ENCODE results near the gene OSBPL3. TPM values are rescaled to one million over a fixed set of nuclear protein-coding genes. Genes with fewer than 3 reads are reported as not detected.

The OSBPL3 gene
- total RNA-seq, 1 donor from 2014 or later = 76.2 TPM

GRCh38 chr7:24821045-24821753 lies 158.8 kb downstream of the OSBPL3 start:
- H3K27me3 Mint-ChIP-seq (ENCODE audit: low read depth) = no peaks in the 10 kb centered on the region
- H3K9me3 Mint-ChIP-seq = no peaks in the 10 kb centered on the region
- H3K4me1 Mint-ChIP-seq (ENCODE audit: low read depth) = peaks cover 54% of the 10 kb centered on the region
- DNase-seq (ENCODE audit: low spot score) = peak; percentile 81
- intact Hi-C loops (cut with micrococcal nuclease) = loop anchor here (1.0 kb wide), 8 partner anchors 45 to 272 kb away; partner anchors contain the start of gene OSBPL3
- peak overlapping the region; percentile 97 for H3K27ac Mint-ChIP-seq
- peak overlapping the region; percentile 47 for H3K4me3 Mint-ChIP-seq (ENCODE audit: low read depth)
- peaks cover 72% of the 10 kb centered on the region for H3K36me3 Mint-ChIP-seq (ENCODE audit: low read depth)

GRCh38 chr7:24820730-24821044 lies 159.3 kb downstream of the OSBPL3 start:
- H3K27ac Mint-ChIP-seq = peak overlapping the region; percentile 97
- peaks cover 69% of the 10 kb centered on the region for H3K36me3 Mint-ChIP-seq (ENCODE audit: low read depth)
- H3K9me3 Mint-ChIP-seq = no peaks in the 10 kb centered on the region
- intact Hi-C loops (cut with micrococcal nuclease) = loop anchor here (1.0 kb wide), 9 partner anchors 46 to 273 kb away; partner anchors contain the start of gene OSBPL3
- peak overlapping the region; percentile 47 for H3K4me3 Mint-ChIP-seq (ENCODE audit: low read depth)
- peaks cover 49% of the 10 kb centered on the region for H3K4me1 Mint-ChIP-seq (ENCODE audit: low read depth)
- H3K27me3 Mint-ChIP-seq (ENCODE audit: low read depth) = no peaks in the 10 kb centered on the region
- no peak for DNase-seq (ENCODE audit: low spot score)

- Mint-ChIP-seq H3K27me3 (ENCODE audit: low read depth) (no peaks in the 10 kb centered on the region), H3K27ac (peak overlapping the region; percentile 97), H3K9me3 (no peaks in the 10 kb centered on the region), H3K4me1 (ENCODE audit: low read depth) (peaks cover 43% of the 10 kb centered on the region), H3K36me3 (ENCODE audit: low read depth) (peaks cover 69% of the 10 kb centered on the region), H3K4me3 (ENCODE audit: low read depth) (peak overlapping the region; percentile 69)
- DNase-seq (ENCODE audit: low spot score) = peak; percentile 71
- intact Hi-C loops (cut with micrococcal nuclease) = loop anchor here (1.0 kb wide), 1 partner anchor 250 kb away; no protein-coding TSS in a partner anchor
Measured at GRCh38 chr7:24819916-24820689, 159.9 kb downstream of the OSBPL3 start.

DNA sequence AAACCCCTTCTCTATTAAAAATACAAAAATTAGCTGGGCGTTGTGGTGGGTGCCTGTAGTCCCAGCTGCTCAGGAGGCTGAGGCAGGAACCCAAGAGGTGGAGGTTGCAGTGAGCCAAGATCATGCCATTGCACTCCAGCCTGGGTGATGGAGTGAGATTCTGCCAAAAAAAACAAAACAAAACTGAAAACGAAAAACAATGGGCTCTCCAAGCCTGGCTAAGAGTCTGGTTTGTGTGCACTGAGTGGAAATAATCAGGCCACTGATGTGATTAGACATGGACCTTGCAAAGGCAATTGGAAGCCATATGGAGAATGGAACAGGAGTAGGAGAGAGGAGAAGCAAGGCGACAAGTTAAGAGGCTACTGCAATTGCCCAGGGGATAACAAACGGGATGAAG lies 162.6 kb downstream of the OSBPL3 start:
- no peak overlapping the region for H3K4me3 Mint-ChIP-seq (ENCODE audit: low read depth)
- H3K36me3 Mint-ChIP-seq (ENCODE audit: low read depth) = peaks cover 66% of the 10 kb centered on the region
- H3K27ac Mint-ChIP-seq = no peak overlapping the region

DNA sequence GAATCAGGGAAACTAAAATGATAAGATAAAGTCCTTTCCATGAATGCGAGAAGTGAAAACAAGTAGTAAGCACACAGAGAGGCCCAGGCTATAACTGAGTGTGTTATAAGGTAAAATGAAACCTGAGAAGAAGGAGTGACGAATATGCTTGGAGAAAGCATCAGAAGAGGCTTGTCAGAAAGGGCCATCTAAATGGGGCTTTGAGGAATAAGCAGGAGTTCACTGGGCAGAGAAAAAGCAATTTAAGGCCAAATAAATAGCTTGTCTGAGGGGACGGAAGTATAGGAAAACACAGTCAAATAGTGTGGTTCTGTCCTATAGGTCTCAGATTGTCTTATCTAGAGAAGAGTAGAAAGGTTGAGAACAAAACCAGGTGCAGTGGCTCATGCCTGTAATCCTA lies 163.1 kb downstream of the OSBPL3 start:
- no peak for DNase-seq (ENCODE audit: low spot score)
- Mint-ChIP-seq H3K36me3 (ENCODE audit: low read depth) (peaks cover 69% of the 10 kb centered on the region), H3K4me1 (ENCODE audit: low read depth) (peaks cover 23% of the 10 kb centered on the region), H3K9me3 (no peaks in the 10 kb centered on the region), H3K4me3 (ENCODE audit: low read depth) (no peak overlapping the region), H3K27ac (no peak overlapping the region), H3K27me3 (ENCODE audit: low read depth) (no peaks in the 10 kb centered on the region)
- intact Hi-C loops (cut with micrococcal nuclease) = no loop called here

More for the DNA sequence above, 162.6 kb downstream of the OSBPL3 start:
- Mint-ChIP-seq H3K9me3 (no peaks in the 10 kb centered on the region), H3K27me3 (ENCODE audit: low read depth) (no peaks in the 10 kb centered on the region), H3K4me1 (ENCODE audit: low read depth) (peaks cover 26% of the 10 kb centered on the region)
- no peak for DNase-seq (ENCODE audit: low spot score)
- intact Hi-C loops (cut with micrococcal nuclease) = no loop called here

- Mint-ChIP-seq H3K4me1 (ENCODE audit: low read depth) (peaks cover under 1% of the 10 kb centered on the region), H3K9me3 (no peaks in the 10 kb centered on the region), H3K36me3 (ENCODE audit: low read depth) (peaks cover 81% of the 10 kb centered on the region), H3K27ac (no peak overlapping the region), H3K4me3 (ENCODE audit: low read depth) (no peak overlapping the region), H3K27me3 (ENCODE audit: low read depth) (no peaks in the 10 kb centered on the region)
- intact Hi-C loops (cut with micrococcal nuclease) = loop anchor here (1.0 kb wide), 1 partner anchor 282 kb away; no protein-coding TSS in a partner anchor
- DNase-seq (ENCODE audit: low spot score) = no peak
Measured at GRCh38 chr7:24812305-24812945, 167.6 kb downstream of the OSBPL3 start.

- Mint-ChIP-seq H3K9me3 (no peaks in the 10 kb centered on the region), H3K27me3 (ENCODE audit: low read depth) (no peaks in the 10 kb centered on the region), H3K27ac (no peak overlapping the region), H3K4me3 (ENCODE audit: low read depth) (no peak overlapping the region), H3K4me1 (ENCODE audit: low read depth) (no peaks in the 10 kb centered on the region), H3K36me3 (ENCODE audit: low read depth) (peaks cover 70% of the 10 kb centered on the region)
- no peak for DNase-seq (ENCODE audit: low spot score)
- intact Hi-C loops (cut with micrococcal nuclease) = no loop called here
Measured at GRCh38 chr7:24808518-24808917, 171.5 kb downstream of the OSBPL3 start.

DNA sequence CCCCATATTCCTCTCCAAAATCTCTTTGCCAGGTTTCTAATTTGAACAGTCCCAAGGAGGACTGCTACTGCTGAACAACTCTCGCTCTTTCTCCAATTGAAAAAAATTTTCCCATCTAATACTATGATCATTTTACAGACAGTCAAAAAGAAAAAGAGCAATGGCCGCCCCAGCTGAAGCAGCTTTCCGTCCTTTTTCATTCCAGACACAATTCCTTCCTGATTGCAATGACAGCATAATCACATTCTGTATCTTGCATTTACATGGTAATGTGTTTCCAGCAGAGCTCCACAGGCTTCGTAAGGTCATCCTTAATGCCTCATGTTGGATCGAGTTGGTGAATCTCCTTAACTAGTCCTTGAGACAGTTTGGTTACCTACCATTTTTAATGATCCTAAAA lies 177.7 kb downstream of the OSBPL3 start:
- Mint-ChIP-seq H3K27me3 (ENCODE audit: low read depth) (no peaks in the 10 kb centered on the region), H3K27ac (no peak overlapping the region), H3K4me3 (ENCODE audit: low read depth) (no peak overlapping the region), H3K9me3 (peaks cover 3% of the 10 kb centered on the region), H3K4me1 (ENCODE audit: low read depth) (peaks cover 9% of the 10 kb centered on the region), H3K36me3 (ENCODE audit: low read depth) (peaks cover 82% of the 10 kb centered on the region)
- no peak for DNase-seq (ENCODE audit: low spot score)
- intact Hi-C loops (cut with micrococcal nuclease) = no loop called here

DNA sequence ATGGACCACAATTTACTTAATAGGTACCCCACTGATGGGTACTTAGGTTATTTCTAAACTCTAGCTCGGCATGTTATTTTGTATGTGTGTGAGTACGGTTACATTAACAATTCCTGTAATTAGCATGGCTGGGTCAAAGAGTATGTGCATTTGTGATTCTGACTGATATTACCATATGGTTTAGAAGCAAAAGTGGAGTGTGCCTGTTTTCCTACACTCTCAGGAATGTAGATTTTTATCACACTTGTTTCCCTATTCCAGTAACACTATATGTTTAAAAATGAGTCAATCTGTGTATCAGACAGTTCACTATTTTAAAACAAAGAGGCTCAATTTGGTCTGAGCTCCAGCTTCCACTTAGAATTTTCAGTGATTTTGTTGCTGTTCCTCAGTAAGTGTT lies 178.1 kb downstream of the OSBPL3 start:
- intact Hi-C loops (cut with micrococcal nuclease) = no loop called here
- no peak for DNase-seq (ENCODE audit: low spot score)
- H3K27me3 Mint-ChIP-seq (ENCODE audit: low read depth) = no peaks in the 10 kb centered on the region
- no peak overlapping the region for H3K4me3 Mint-ChIP-seq (ENCODE audit: low read depth)
- H3K36me3 Mint-ChIP-seq (ENCODE audit: low read depth) = peaks cover 84% of the 10 kb centered on the region
- H3K27ac Mint-ChIP-seq = no peak overlapping the region
- peaks cover 9% of the 10 kb centered on the region for H3K4me1 Mint-ChIP-seq (ENCODE audit: low read depth)
- H3K9me3 Mint-ChIP-seq = peaks cover 3% of the 10 kb centered on the region

DNA sequence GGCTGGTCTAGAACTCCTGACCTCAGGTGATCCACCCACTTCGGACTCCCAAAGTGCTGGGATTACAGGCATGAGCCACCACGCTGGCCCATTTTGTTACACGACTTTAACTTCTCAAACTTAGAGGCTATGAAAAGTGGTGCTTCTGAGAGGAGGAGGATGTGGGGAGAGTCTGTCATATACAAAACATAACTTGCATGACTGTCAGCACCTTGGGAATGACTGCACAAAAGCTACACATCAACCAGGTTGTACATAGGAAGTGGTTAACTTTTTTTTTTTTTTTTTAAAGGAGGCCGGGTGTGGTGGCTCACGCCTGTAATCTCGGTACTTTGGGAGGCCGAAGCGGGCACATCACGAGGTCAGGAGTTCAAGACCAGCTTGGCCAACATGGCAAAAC lies 179.3 kb downstream of the OSBPL3 start:
- Mint-ChIP-seq H3K4me1 (ENCODE audit: low read depth) (peaks cover 9% of the 10 kb centered on the region), H3K36me3 (ENCODE audit: low read depth) (peaks cover 86% of the 10 kb centered on the region), H3K4me3 (ENCODE audit: low read depth) (no peak overlapping the region), H3K27ac (no peak overlapping the region), H3K27me3 (ENCODE audit: low read depth) (no peaks in the 10 kb centered on the region), H3K9me3 (peaks cover 3% of the 10 kb centered on the region)
- intact Hi-C loops (cut with micrococcal nuclease) = no loop called here
- no peak for DNase-seq (ENCODE audit: low spot score)

- Mint-ChIP-seq H3K4me3 (ENCODE audit: low read depth) (no peak overlapping the region), H3K36me3 (ENCODE audit: low read depth) (peaks cover 88% of the 10 kb centered on the region), H3K27ac (no peak overlapping the region), H3K27me3 (ENCODE audit: low read depth) (no peaks in the 10 kb centered on the region), H3K4me1 (ENCODE audit: low read depth) (peaks cover 9% of the 10 kb centered on the region), H3K9me3 (peaks cover 3% of the 10 kb centered on the region)
- intact Hi-C loops (cut with micrococcal nuclease) = no loop called here
- DNase-seq (ENCODE audit: low spot score) = no peak
Measured at GRCh38 chr7:24800073-24800472, 179.9 kb downstream of the OSBPL3 start.

DNA sequence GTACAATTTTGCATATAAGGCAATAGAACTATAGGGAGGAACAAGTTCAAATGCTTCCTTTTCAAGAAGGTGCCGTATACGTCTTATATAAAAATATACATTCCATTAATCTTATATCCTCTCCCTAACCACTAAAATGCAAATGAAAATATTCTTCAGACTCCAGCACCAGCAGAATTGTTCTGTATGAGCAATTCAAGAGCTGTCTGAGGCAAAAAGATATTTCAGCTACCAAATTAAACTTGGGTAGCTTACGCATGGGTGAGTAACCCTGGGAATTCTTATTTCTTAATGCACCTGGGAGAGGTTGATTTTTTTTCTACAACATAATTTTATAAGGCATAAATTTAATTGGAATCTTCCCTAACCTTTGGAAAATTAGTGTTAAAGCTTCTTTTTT lies 180.5 kb downstream of the OSBPL3 start:
- H3K36me3 Mint-ChIP-seq (ENCODE audit: low read depth) = peaks cover 88% of the 10 kb centered on the region

DNA sequence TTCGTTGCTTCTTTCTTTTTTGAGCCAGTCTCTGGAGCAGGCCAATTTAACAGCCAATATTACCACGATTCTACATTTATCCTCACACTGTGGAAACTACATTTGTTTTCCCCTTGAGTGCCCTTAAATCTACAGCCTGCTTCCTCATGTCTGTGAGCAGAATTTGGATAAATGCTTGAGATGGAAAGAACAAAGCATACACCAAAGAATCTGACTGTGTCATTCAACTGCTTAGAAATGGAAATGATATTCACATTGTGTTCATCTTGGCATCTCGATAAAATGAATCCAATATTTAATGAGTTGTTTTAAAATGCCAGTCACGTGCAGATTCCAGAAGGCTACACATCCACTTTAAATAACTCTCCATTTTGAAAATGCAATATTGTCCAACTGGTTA lies 181.7 kb downstream of the OSBPL3 start:
- peaks cover 3% of the 10 kb centered on the region for H3K9me3 Mint-ChIP-seq
- intact Hi-C loops (cut with micrococcal nuclease) = no loop called here
- H3K27ac Mint-ChIP-seq = no peak overlapping the region
- H3K27me3 Mint-ChIP-seq (ENCODE audit: low read depth) = no peaks in the 10 kb centered on the region
- peaks cover 19% of the 10 kb centered on the region for H3K4me1 Mint-ChIP-seq (ENCODE audit: low read depth)
- no peak overlapping the region for H3K4me3 Mint-ChIP-seq (ENCODE audit: low read depth)
- peaks cover 85% of the 10 kb centered on the region for H3K36me3 Mint-ChIP-seq (ENCODE audit: low read depth)
- DNase-seq (ENCODE audit: low spot score) = no peak

More for the DNA sequence above, 180.5 kb downstream of the OSBPL3 start:
- Mint-ChIP-seq H3K27ac (no peak overlapping the region), H3K4me3 (ENCODE audit: low read depth) (no peak overlapping the region), H3K9me3 (peaks cover 3% of the 10 kb centered on the region), H3K27me3 (ENCODE audit: low read depth) (no peaks in the 10 kb centered on the region), H3K4me1 (ENCODE audit: low read depth) (peaks cover 12% of the 10 kb centered on the region)
- DNase-seq (ENCODE audit: low spot score) = no peak
- intact Hi-C loops (cut with micrococcal nuclease) = no loop called here
